HepG2 (cell line): Measurements from ENCODE around the gene AUNIP. TPM values are rescaled to one million over a fixed set of nuclear protein-coding genes. Genes with fewer than 3 reads are reported as not detected.

Experiments
- E2F1 ChIP-seq: sonication (generic); formaldehyde crosslinking; IDR thresholded peaks from 2 replicates; pipeline ENCODE4 v1.5.0; 2020; ENCODE audit warnings: missing genetic modification reagents
- JUN ChIP-seq: sonication (generic); formaldehyde crosslinking; IDR thresholded peaks from 2 replicates; pipeline ENCODE4 v1.4.0; 2020; ENCODE audit warnings: mild to moderate bottlenecking, missing genetic modification reagents
- MLX ChIP-seq: IDR thresholded peaks from 2 replicates; pipeline ENCODE4 v1.6.1; 2016
- MYNN ChIP-seq: sonication (generic); formaldehyde crosslinking; IDR thresholded peaks from 2 replicates; pipeline ENCODE4 v1.4.0; 2020; ENCODE audit warnings: mild to moderate bottlenecking, low read depth, missing genetic modification reagents
- NKX3-1 ChIP-seq: sonication (generic); formaldehyde crosslinking; IDR thresholded peaks from 2 replicates; pipeline ENCODE4 v1.5.0; 2020; ENCODE audit warnings: missing genetic modification reagents
- NR1H2 ChIP-seq: sonication (generic); formaldehyde crosslinking; IDR thresholded peaks from 2 replicates; pipeline ENCODE4 v1.8.1; 2022; ENCODE audit warnings: low read depth, missing genetic modification reagents, borderline replicate concordance
- PRDM10 ChIP-seq: sonication (generic); formaldehyde crosslinking; IDR thresholded peaks from 2 replicates; pipeline ENCODE4 v1.4.0; 2020; ENCODE audit warnings: low read depth, missing genetic modification reagents
- TBL1XR1 ChIP-seq: fragments of 150-350 bp; IDR thresholded peaks from 2 replicates; pipeline ENCODE4 v1.6.1; 2014; ENCODE audit warnings: borderline replicate concordance, low read length; ENCODE audit not compliant: partially characterized antibody
- ZBED4 ChIP-seq: sonication (generic); formaldehyde crosslinking; IDR thresholded peaks from 2 replicates; pipeline ENCODE4 v1.4.0; 2020; ENCODE audit warnings: missing genetic modification reagents, borderline replicate concordance
- ZBTB33 ChIP-seq: sonication (generic); formaldehyde crosslinking; IDR thresholded peaks from 2 replicates; pipeline ENCODE4 v1.4.0; 2020; ENCODE audit warnings: missing genetic modification reagents
- ZNF460 ChIP-seq: sonication (generic); formaldehyde crosslinking; IDR thresholded peaks from 2 replicates; pipeline ENCODE4 v1.5.1; 2020; ENCODE audit warnings: missing genetic modification reagents, mild to moderate bottlenecking, borderline replicate concordance
- ZNF550 ChIP-seq: sonication (generic); formaldehyde crosslinking; IDR thresholded peaks from 2 replicates; pipeline ENCODE4 v1.4.0; 2020; ENCODE audit warnings: mild to moderate bottlenecking, missing genetic modification reagents, borderline replicate concordance
- ZNF766 ChIP-seq: sonication (generic); formaldehyde crosslinking; IDR thresholded peaks from 2 replicates; pipeline ENCODE4 v1.5.0; 2020; ENCODE audit warnings: missing genetic modification reagents, borderline replicate concordance
- ZNF850 ChIP-seq: sonication (generic); formaldehyde crosslinking; conservative IDR thresholded peaks from 2 replicates; pipeline ENCODE4 v1.9.0; 2021; ENCODE audit warnings: mild to moderate bottlenecking, missing genetic modification reagents
- polyA plus RNA-seq, 8 experiments: library from polyadenylated mRNA; depleted of rRNA in 3 of 8; stranded (reverse) in 7 of 8; unstranded in 1 of 8; fragments of >200 nt; fragmentation: Illumina TruSeq in 4 of 8; extraction: Trizol in 4 of 8; gene quantifications; 2 replicates each; pipeline versions ENCODE4 v1.2.1 to v1.2.3, GENCODE V29; 2011 to 2016; ENCODE audit warnings: low read depth in 4 of 8, missing spikeins in 1 of 8, mixed read lengths in 1 of 8; ENCODE audit not compliant: insufficient read depth in 1 of 8
- total RNA-seq, 5 experiments: library from RNA; depleted of rRNA; stranded (reverse); fragments of >200 nt; fragmentation: Illumina TruSeq; extraction: Trizol; gene quantifications; 2 replicates each; pipeline ENCODE4 v1.2.3, GENCODE V29; 2016; ENCODE audit warnings: low read depth in 1 of 5

AUNIP gene
- total and polyA plus RNA-seq, 2 of the 13 experiments (the other 11 are each of a cell fraction or from before 2014, with no cell fraction given): 3.8 to 12.3 TPM

- no peak for TF ChIP-seq NR1H2
- TF ChIP-seq ZBED4 (CRISPR knock-in tag): peak; percentile 27; the same call in 1 of the 2 replicates
- TF ChIP-seq ZNF460: no peak
- TF ChIP-seq ZNF550 (CRISPR knock-in tag): no peak
- peak; percentile 90; the same call in 1 of the 2 replicates for TF ChIP-seq NKX3-1 (CRISPR knock-in tag)
- TF ChIP-seq MYNN (CRISPR knock-in tag): no peak
- no peak for TF ChIP-seq TBL1XR1
- TF ChIP-seq ZBTB33 (CRISPR knock-in tag): 0 out of 2 replicates have a peak, but pooled peaks have one; percentile 42
- peak; percentile 85 for TF ChIP-seq E2F1 (CRISPR knock-in tag)
- TF ChIP-seq ZNF850 (CRISPR knock-in tag): no peak
- TF ChIP-seq JUN (CRISPR knock-in tag): 0 out of 2 replicates have a peak, but pooled peaks have one; percentile 38
- TF ChIP-seq PRDM10: peak; percentile 69; the same call in 1 of the 2 replicates
- 0 out of 2 replicates have a peak, but pooled peaks have one; percentile 39 for TF ChIP-seq ZNF766 (CRISPR knock-in tag)
- no peak for TF ChIP-seq MLX (CRISPR knock-in tag)
These were observed at the start of gene AUNIP (continued) for GRCh38 chr1:25858906-25859789.
